Motor neuron (in vitro differentiated cells): ENCODE data around the gene FOXP1. TPM values are rescaled to one million over a fixed set of nuclear protein-coding genes. Genes with fewer than 3 reads are reported as not detected.
A peak's percentile ranks its signal among the peaks of the same experiment; 100 is the strongest.

Experiments
- ATAC-seq, 8 experiments: fragments of 200-7000 bp; cut with Tn5 transposase; replicated peaks in 6 of 8; 2 replicates each; pipeline ENCODE4 v1.8.0; 2021; ENCODE audit warnings: mild to moderate bottlenecking in 8 of 8, moderate library complexity in 8 of 8
- H3K27ac ChIP-seq, 2 donors: fragments of 250-450 bp; sonication (Bioruptor Pico); 2 replicates each; pipeline ENCODE4 v1.9.0; 2021; ENCODE audit warnings: antibody characterized with exemption in 2 of 2, mild to moderate bottlenecking in 2 of 2, moderate library complexity in 1 of 2
- H3K4me1 ChIP-seq, 2 donors: fragments of 250-450 bp; sonication (Bioruptor Pico); replicated peaks in 1 of 2; 2 replicates each; pipeline ENCODE4 v1.6.1; 2021; ENCODE audit warnings: antibody characterized with exemption in 2 of 2, mild to moderate bottlenecking in 2 of 2, moderate library complexity in 1 of 2
- H3K4me3 ChIP-seq, 5 donors: fragments of 250-450 bp; sonication (Bioruptor Pico); 2 replicates each; pipeline ENCODE4 v1.9.0; 2021; ENCODE audit warnings: antibody characterized with exemption in 5 of 5, mild to moderate bottlenecking in 5 of 5, moderate library complexity in 4 of 5
- WGBS, 10 experiments: fragments of 450-650 bp; shearing (Covaris generic); methylation state at CpG; one replicate each; pipeline ENCODE4 v1.0.0; 2022; 5-methylcytosine and 5-hydroxymethylcytosine counted together
- in situ Hi-C, 9 experiments: fragments of 400-800 bp; cut with MboI; loops; one replicate each; pipeline ENCODE4 v1.15.0; 2021; ENCODE audit warnings: low sequenced_read_pairs in 9 of 9, low pct_unique_long_range_greater_than_20kb in 2 of 9; ENCODE audit not compliant: unreplicated experiment in 9 of 9
- total RNA-seq, 8 experiments: library from RNA; unstranded; fragments of 300-600 nt; gene quantifications; 2 replicates each; pipeline versions ENCODE4 v1.2.3 to v1.2.4, GENCODE V29; 2022

The FOXP1 gene
- total RNA-seq, 8 experiments from 2014 or later = 7.0 to 118 (median 74.5) TPM

DNA sequence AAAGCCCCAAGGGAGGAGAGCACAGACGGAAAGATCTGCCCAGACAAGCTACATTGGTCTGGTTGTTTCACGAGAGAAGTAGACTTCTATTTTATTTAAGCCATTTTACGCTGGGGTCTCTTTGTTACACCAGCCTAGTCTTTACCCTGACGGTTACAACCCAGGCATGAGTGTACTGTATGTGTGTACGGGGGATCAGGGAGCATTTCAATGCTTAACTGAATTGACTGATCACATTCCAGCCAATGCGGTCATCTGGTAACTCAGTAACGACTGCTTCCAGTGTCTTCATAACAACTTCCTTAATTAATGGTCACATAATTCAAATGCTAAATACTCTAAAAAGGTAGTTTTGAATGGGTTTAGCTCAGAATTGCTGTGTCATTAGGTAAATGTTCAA, 288.6 kb downstream of the FOXP1 start:
- Histone ChIP-seq H3K4me3 (no peak overlapping the region), H3K27ac (no peak overlapping the region), H3K4me1 (peaks cover 10% of the 10 kb centered on the region in 2 donors)
- in situ Hi-C loops = no loop called here
- WGBS, 10 experiments = 56 to 97% (median 82%) methylated on average over 1 to 7 of the region's 7 CpGs; no CpG with 5 or more reads in 1 of the 10 experiments
- ATAC-seq = no peak

- Histone ChIP-seq H3K4me1 (no peaks in the 10 kb centered on the region), H3K27ac (no peak overlapping the region), H3K4me3 (no peak overlapping the region)
- in situ Hi-C loops = no loop called here
- WGBS, 10 experiments = 80 to 100% (median 92%) methylated on average over 1 to 2 of the region's 2 CpGs; no CpG with 5 or more reads in 2 of the 10 experiments
- no peak for ATAC-seq
These were observed 293.2 kb downstream of the FOXP1 start for GRCh38 chr3:71290301-71290700.

- H3K4me1 ChIP-seq = no peaks in the 10 kb centered on the region
- in situ Hi-C loops = no loop called here
These were observed 295.1 kb downstream of the FOXP1 start for GRCh38 chr3:71288269-71288930.

DNA sequence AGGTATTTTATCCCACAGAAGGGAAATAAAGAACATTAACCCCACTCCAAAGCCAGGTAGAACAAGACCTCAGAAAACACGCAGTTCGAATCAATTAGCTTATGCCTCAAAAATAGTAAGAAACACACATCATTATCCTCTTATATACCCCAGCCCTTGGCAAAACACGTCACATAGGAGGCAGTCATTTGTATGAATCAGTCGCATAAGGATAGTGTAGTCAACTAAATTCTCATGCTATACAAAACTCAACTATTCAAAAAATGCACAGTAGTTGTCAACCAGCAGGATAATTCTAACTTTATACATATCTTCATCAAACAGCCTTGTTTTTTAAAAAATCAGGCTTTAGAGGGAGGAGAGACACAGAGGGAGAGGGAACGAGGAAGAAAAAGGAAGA, 298.4 kb downstream of the FOXP1 start:
- Histone ChIP-seq H3K27ac (no peak overlapping the region), H3K4me1 (no peaks in the 10 kb centered on the region), H3K4me3 (no peak overlapping the region)
- no peak for ATAC-seq
- WGBS, 10 experiments = 76 to 100% (median 95%) methylated on average over 1 to 5 of the region's 5 CpGs; no CpG with 5 or more reads in 1 of the 10 experiments
- in situ Hi-C loops = no loop called here

More at GRCh38 chr3:71288269-71288930, 295.1 kb downstream of the FOXP1 start:
- Histone ChIP-seq H3K27ac (no peak overlapping the region), H3K4me3 (no peak overlapping the region)
- no peak for ATAC-seq
- WGBS, 10 experiments = 46 to 100% (median 98%) methylated on average over 1 to 3 of the region's 4 CpGs

- H3K4me3 ChIP-seq = no peak overlapping the region
- in situ Hi-C loops = no loop called here
- no peaks in the 10 kb centered on the region for H3K4me1 ChIP-seq
- no peak overlapping the region for H3K27ac ChIP-seq
- ATAC-seq = no peak
- WGBS, 10 experiments = no CpG with 5 or more reads among the region's 2 CpGs
These were observed 300.6 kb downstream of the FOXP1 start for GRCh38 chr3:71282976-71283375.

DNA sequence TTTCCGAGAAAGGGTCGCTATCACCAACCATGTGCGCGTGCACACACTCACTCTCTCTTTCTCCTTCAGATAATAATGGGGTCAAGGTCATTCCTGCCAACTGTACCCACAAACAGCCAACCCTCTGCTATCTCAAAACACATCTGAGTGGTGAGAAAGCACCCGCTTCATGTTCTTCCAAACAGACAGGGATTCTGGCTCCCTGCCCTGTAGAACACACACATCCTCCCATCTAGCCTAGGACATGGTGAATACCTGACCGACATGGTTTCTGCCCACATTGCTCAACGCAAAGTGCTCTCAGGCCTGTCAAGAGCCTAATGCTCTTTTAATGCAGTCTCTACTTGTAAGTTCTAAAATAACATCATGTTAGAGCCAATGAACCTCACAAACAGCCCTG, 302.2 kb downstream of the FOXP1 start:
- in situ Hi-C loops = no loop called here
- Histone ChIP-seq H3K4me3 (no peak overlapping the region), H3K27ac (no peak overlapping the region), H3K4me1 (no peaks in the 10 kb centered on the region)
- 83 to 100% (median 100%) methylated on average over 1 to 5 of the region's 7 CpGs; no CpG with 5 or more reads in 2 of the 10 experiments for WGBS, 10 experiments
- ATAC-seq = no peak

- no peak for ATAC-seq
- H3K27ac ChIP-seq = no peak overlapping the region
- in situ Hi-C loops = no loop called here
- 86 to 100% (median 97%) methylated on average over 1 to 3 of the region's 3 CpGs; no CpG with 5 or more reads in 1 of the 10 experiments for WGBS, 10 experiments
- H3K4me1 ChIP-seq = peaks cover 2 to 13% of the 10 kb centered on the region in 2 donors
- H3K4me3 ChIP-seq = no peak overlapping the region
These were observed 306.2 kb downstream of the FOXP1 start for GRCh38 chr3:71277341-71277740.

DNA sequence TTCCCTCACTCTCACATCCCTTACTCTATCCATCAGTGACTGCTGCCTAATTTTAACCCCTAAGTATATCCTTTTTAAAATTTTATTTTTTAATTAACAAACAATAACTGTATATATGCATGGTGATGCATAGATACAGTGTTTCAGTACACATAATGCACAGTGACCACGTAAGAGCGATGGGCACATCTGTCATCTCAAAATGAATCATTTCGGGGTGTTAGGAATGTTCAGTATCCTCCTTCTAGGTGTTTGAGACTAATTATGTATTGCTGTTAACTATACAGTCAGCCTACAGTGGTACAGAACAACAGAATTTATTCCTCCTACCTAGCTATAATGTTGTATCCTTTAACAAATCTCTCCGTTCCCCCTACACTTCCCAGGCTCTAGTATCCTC, 307.0 kb downstream of the FOXP1 start:
- 83 to 100% (median 100%) methylated on average over 1 to 3 of the region's 4 CpGs; no CpG with 5 or more reads in 4 of the 10 experiments for WGBS, 10 experiments
- H3K27ac ChIP-seq = no peak overlapping the region
- H3K4me3 ChIP-seq = no peak overlapping the region
- no peak for ATAC-seq
- peaks cover 2 to 13% of the 10 kb centered on the region in 2 donors for H3K4me1 ChIP-seq
- in situ Hi-C loops = no loop called here

DNA sequence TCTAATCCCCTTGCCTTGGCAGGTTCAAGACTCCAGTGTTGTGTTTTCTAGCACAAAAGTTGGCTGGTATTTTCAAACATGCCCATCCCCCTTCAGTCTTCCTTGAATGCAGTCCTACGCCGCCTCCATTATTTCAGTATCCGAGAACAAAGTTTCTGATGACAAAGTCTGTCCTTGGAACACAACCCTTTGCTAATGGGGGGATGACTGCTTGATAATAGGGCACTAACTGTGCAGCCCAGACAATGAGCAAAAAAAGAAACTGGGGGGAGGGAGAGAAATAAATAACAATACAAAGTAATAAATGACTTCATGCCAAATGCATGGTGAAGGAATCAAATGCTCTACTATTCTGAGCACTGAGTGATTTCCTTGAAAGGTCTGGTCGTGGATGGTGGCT, 310.1 kb downstream of the FOXP1 start:
- ATAC-seq = peak in 3 of 8 experiments; percentile 55 to 82 (median 74)
- no peak overlapping the region for H3K4me3 ChIP-seq
- H3K27ac ChIP-seq = no peak overlapping the region
- peaks cover 13% of the 10 kb centered on the region in 2 donors for H3K4me1 ChIP-seq
- in situ Hi-C loops = no loop called here
- WGBS, 10 experiments = 46 to 100% (median 79%) methylated on average over 1 to 4 of the region's 4 CpGs; no CpG with 5 or more reads in 1 of the 10 experiments

DNA sequence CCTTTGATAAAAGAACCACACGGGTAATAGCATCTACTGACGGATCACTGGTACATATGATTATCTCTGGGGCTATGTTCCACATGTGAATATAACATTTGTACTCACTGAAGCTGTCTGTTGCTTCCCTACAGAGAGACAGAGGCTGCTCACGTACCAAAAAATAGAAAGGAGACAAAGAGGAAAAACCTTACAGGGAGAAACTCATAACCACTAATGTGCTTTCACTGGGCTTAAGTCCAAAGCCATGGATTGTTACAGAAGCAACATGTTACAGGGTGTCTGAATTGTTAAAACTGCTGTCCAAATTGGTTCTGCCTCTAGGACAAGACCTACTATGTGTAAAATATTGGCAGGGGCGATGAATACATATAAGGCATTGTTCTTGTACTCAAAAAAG, 311.9 kb downstream of the FOXP1 start:
- no peak overlapping the region for H3K27ac ChIP-seq
- ATAC-seq = no peak
- in situ Hi-C loops = no loop called here
- WGBS, 10 experiments = 67 to 100% (median 90%) methylated on average over 1 to 4 of the region's 4 CpGs; no CpG with 5 or more reads in 1 of the 10 experiments
- no peak overlapping the region for H3K4me3 ChIP-seq
- peaks cover 13% of the 10 kb centered on the region in 2 donors for H3K4me1 ChIP-seq

GRCh38 chr3:71269906-71270305, 313.6 kb downstream of the FOXP1 start:
- H3K27ac ChIP-seq = no peak overlapping the region
- WGBS, 10 experiments = 78 to 100% (median 90%) methylated on average over 1 to 8 of the region's 8 CpGs; no CpG with 5 or more reads in 2 of the 10 experiments
- H3K4me3 ChIP-seq = no peak overlapping the region
- H3K4me1 ChIP-seq = peaks cover 13 to 20% of the 10 kb centered on the region in 2 donors
- in situ Hi-C loops = no loop called here
- peak in 2 of 8 experiments; percentile 23 to 34 for ATAC-seq

DNA sequence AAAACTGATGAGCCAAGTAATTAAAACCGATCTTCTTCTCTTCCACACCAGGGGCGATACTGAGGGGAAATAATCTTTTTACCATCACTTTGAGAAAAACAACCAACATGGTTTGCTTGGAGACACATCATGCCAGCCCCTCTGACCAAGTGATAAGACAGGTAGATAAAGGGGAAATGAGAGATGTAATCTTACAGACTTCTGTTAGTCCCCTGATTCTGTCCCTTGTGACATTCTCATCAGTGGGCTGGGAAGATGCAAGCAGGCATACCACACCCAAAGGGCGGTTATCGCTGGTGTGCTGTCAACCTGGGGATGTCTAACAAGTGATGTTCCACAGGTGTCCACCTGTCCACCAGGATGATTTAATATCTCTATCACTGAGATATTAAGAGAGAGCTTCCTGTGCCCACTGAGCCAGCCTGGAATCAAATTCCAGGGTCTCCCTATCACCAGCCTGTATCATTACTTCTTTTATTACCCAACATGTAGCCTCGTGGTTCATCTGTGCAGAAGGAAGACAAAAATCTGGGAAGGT, 315.0 kb downstream of the FOXP1 start:
- ATAC-seq = no peak
- Histone ChIP-seq H3K27ac (no peak overlapping the region), H3K4me1 (peaks cover 13 to 14% of the 10 kb centered on the region in 2 donors), H3K4me3 (no peak overlapping the region)
- in situ Hi-C loops = no loop called here
- 82 to 100% (median 100%) methylated on average over 2 to 4 of the region's 5 CpGs; no CpG with 5 or more reads in 3 of the 10 experiments for WGBS, 10 experiments

DNA sequence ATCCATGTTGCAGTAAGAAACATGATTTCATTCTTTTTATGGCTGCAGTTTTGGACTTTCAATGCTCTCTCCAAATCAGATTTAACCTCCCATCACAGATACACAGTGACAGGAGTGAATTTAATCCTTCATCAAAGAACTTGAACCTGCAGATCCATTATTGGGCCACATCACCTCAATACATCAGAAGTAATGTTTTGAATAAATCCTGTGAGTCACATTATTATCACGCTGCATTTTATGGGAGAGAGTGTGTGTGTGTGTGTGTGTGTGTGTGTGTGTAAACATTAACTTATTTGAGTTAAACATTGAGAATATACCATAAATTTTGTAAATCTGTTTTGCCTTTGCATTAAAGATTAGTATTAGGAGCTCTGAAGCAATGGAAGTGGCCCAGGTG, 316.7 kb downstream of the FOXP1 start:
- 40 to 100% methylated on average over 1 of the region's 1 CpG; no CpG with 5 or more reads in 8 of the 10 experiments for WGBS, 10 experiments
- ATAC-seq = peak in 1 of 8 experiments; percentile 43
- in situ Hi-C loops = no loop called here
- Histone ChIP-seq H3K4me3 (no peak overlapping the region), H3K4me1 (peaks cover 8 to 11% of the 10 kb centered on the region in 2 donors), H3K27ac (no peak overlapping the region)
